WTC11 (cell line): ENCODE measurements around the gene SERAC1.

Source experiments
- CREB1 ChIP-seq: sonication (generic); formaldehyde crosslinking; IDR thresholded peaks from 2 replicates; pipeline ENCODE4 v1.8.0; 2023; ENCODE audit warnings: mild to moderate bottlenecking, missing genetic modification reagents
- GABPB1 ChIP-seq: sonication (generic); formaldehyde crosslinking; IDR thresholded peaks from 2 replicates; pipeline ENCODE4 v1.8.1; 2023; ENCODE audit warnings: mild to moderate bottlenecking, missing genetic modification reagents
- NR1H2 ChIP-seq: sonication (generic); formaldehyde crosslinking; IDR thresholded peaks from 2 replicates; pipeline ENCODE4 v1.9.0; 2021; ENCODE audit warnings: mild to moderate bottlenecking, moderate library complexity, missing genetic modification reagents
- NR3C1 ChIP-seq: sonication (generic); formaldehyde crosslinking; conservative IDR thresholded peaks from 2 replicates; pipeline ENCODE4 v1.8.1; 2023; ENCODE audit warnings: low read depth, mild to moderate bottlenecking, missing genetic modification reagents
- ZBTB21 ChIP-seq: sonication (generic); formaldehyde crosslinking; IDR thresholded peaks from 2 replicates; pipeline ENCODE4 v1.8.1; 2023; ENCODE audit warnings: mild to moderate bottlenecking, missing genetic modification reagents, borderline replicate concordance
- TF ChIP-seq, protein P1 (sequence below): fragments of 200-600 bp; IDR thresholded peaks from 2 replicates; pipeline ENCODE4 v1.8.0; 2022; ENCODE audit warnings: antibody characterized with exemption
- TF ChIP-seq, protein P2 (sequence below): fragments of 250-450 bp; sonication (Bioruptor Pico); conservative IDR thresholded peaks from 2 replicates; pipeline ENCODE4 v1.9.0; 2021; ENCODE audit warnings: mild to moderate bottlenecking

DNA sequence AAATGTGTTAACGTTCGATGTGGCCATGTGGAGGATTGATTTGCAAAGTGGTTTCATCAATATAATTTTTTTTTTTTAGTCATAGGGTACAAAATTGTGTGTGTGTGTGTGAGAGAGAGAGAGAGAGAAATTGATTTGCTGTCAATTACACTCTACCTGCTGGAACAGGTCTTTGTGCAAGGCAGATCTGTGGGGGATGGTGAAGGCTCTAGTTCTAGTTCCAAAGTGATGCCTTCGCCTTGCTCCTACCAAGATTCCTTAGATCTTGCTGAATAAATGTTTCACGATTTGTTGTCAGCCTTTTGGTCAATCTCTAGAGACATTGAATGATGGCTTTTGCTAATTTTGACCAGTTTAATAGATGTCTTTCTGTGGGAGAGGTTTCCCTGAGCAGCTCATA is 64.8 kb downstream of the SERAC1 start:
- TF ChIP-seq NR3C1 (CRISPR knock-in tag) (no peak), NR1H2 (CRISPR knock-in tag) (no peak), ZBTB21 (CRISPR knock-in tag) (no peak), GABPB1 (CRISPR knock-in tag) (no peak), CREB1 (CRISPR knock-in tag) (no peak)
- TF ChIP-seq, protein P1, sequence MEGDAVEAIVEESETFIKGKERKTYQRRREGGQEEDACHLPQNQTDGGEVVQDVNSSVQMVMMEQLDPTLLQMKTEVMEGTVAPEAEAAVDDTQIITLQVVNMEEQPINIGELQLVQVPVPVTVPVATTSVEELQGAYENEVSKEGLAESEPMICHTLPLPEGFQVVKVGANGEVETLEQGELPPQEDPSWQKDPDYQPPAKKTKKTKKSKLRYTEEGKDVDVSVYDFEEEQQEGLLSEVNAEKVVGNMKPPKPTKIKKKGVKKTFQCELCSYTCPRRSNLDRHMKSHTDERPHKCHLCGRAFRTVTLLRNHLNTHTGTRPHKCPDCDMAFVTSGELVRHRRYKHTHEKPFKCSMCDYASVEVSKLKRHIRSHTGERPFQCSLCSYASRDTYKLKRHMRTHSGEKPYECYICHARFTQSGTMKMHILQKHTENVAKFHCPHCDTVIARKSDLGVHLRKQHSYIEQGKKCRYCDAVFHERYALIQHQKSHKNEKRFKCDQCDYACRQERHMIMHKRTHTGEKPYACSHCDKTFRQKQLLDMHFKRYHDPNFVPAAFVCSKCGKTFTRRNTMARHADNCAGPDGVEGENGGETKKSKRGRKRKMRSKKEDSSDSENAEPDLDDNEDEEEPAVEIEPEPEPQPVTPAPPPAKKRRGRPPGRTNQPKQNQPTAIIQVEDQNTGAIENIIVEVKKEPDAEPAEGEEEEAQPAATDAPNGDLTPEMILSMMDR, result no peak
- TF ChIP-seq, protein P2, sequence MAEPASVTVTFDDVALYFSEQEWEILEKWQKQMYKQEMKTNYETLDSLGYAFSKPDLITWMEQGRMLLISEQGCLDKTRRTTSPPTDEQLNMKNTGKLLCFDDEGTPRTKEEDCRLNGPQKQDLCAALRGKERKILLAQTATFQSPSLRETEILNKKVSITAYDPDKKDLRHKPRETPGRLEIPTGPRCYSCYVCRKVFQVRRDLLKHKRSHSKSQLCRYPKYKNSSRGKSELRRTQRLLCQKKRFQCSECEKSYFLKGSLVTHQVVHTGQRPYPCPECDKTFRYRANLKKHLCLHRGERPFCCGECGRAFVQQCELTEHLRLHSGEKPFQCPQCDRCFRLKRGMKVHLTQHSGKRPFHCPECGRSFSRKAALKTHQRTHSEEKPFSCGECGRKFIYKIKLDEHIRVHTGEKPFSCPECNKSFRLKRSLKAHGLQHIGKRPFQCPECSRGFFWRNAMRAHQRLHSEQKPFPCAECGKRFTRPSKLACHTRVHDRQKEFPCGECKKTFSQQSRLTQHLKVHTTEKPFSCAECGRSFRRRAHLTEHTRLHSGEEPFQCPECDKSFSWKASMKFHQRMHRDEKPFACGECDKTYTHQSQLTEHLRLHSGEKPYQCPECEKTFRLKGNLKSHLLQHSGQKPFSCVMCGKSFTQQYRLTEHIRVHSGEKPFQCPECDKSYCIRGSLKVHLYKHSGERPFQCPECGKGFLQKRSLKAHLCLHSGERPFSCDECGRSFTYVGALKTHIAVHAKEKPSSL, result no peak
